Measurements from ENCODE around the gene FBXW8. TPM values are rescaled to one million over a fixed set of nuclear protein-coding genes. Genes with fewer than 3 reads are reported as not detected.

FBXW8 gene
- total RNA-seq, 1 donor from 2014 or later, result 16.4 TPM

GRCh38 chr12:117036046-117036445, 125.3 kb downstream of the FBXW8 start:
- H3K4me1 ChIP-seq, result no peaks in the 10 kb centered on the region
- H3K27ac ChIP-seq, result no peak overlapping the region
- H3K4me3 ChIP-seq, result no peak overlapping the region
- no peaks in the 10 kb centered on the region for H3K36me3 ChIP-seq
- TF ChIP-seq, protein P1, sequence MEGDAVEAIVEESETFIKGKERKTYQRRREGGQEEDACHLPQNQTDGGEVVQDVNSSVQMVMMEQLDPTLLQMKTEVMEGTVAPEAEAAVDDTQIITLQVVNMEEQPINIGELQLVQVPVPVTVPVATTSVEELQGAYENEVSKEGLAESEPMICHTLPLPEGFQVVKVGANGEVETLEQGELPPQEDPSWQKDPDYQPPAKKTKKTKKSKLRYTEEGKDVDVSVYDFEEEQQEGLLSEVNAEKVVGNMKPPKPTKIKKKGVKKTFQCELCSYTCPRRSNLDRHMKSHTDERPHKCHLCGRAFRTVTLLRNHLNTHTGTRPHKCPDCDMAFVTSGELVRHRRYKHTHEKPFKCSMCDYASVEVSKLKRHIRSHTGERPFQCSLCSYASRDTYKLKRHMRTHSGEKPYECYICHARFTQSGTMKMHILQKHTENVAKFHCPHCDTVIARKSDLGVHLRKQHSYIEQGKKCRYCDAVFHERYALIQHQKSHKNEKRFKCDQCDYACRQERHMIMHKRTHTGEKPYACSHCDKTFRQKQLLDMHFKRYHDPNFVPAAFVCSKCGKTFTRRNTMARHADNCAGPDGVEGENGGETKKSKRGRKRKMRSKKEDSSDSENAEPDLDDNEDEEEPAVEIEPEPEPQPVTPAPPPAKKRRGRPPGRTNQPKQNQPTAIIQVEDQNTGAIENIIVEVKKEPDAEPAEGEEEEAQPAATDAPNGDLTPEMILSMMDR (IDR thresholded peaks at IDR 0.05), result no peak
- no peaks in the 10 kb centered on the region for H3K9me3 ChIP-seq
- ATAC-seq, result no peak
- H3K27me3 ChIP-seq (ENCODE audit: low read depth), result peaks cover 28% of the 10 kb centered on the region
- intact Hi-C loops (cut with DNase I), result no loop called here
- DNase-seq, result no peak

DNA sequence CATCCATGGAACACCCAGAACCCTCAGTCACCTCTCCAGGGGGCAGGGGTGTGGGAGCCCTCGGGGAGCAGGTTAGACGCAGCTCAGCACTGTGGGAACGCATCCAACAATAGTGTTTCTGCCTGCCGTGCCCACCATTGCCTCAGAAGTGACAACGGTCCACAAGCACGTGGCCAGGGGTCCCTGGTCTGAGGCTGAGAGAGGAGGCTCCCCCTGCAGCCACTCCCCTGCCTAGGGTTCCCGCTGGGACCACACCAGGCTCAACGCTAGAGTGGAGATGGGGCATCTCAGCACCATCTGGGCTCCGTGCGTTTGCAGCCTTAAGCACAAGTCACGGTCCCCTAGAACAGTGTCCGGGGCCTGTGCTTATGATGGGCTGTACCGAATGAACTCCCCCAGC, 125.8 kb downstream of the FBXW8 start:
- ATAC-seq (no peak), DNase-seq (no peak)
- TF ChIP-seq, protein P1 (IDR thresholded peaks at IDR 0.05), result no peak
- Histone ChIP-seq H3K27ac (no peak overlapping the region), H3K27me3 (ENCODE audit: low read depth) (peaks cover 28% of the 10 kb centered on the region), H3K4me3 (no peak overlapping the region), H3K36me3 (no peaks in the 10 kb centered on the region), H3K9me3 (no peaks in the 10 kb centered on the region), H3K4me1 (no peaks in the 10 kb centered on the region)
- intact Hi-C loops (cut with DNase I), result no loop called here

DNA sequence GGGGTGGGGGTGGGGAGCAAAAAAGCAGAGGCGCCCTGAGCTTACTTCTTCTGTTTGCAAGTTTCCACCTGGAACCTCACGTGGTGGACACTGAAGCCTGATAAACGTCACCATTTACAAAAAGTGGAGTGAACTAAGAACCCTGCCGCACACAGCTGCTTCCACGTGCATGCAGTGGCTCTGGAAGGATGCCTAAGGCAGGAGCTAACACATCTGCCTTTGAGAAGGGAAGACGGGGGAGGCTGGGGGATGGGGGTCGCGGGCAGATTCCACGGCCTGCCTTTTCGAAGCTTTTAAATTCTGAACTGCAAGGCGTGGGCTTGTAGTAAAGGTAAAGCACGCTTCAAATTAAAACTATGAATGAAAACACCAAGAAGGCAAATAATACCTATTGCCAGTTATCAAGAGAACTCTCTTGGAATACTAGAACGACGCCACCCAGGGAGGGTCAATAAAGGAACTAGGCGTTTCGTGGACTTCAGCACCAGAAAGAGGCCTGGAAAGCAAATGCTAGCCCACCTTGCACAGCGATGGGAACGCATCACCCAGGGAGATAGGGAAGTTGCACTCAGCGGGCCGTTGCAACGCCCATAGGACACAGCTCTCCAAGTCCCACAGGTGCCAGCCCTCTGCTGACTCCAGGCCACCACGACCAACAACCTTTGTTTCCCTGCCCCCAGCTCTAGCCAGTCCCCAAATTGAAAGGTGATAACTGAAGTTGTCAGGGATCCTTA, 126.7 kb downstream of the FBXW8 start:
- no peak for ATAC-seq
- no peaks in the 10 kb centered on the region for H3K9me3 ChIP-seq
- peaks cover 28% of the 10 kb centered on the region for H3K27me3 ChIP-seq (ENCODE audit: low read depth)
- intact Hi-C loops (cut with DNase I), result no loop called here
- no peaks in the 10 kb centered on the region for H3K36me3 ChIP-seq
- TF ChIP-seq, protein P1 (IDR thresholded peaks at IDR 0.05), result no peak
- H3K4me1 ChIP-seq, result no peaks in the 10 kb centered on the region
- H3K4me3 ChIP-seq, result no peak overlapping the region
- H3K27ac ChIP-seq, result no peak overlapping the region
- DNase-seq, result no peak

GRCh38 chr12:117038023-117038680, 127.4 kb downstream of the FBXW8 start:
- peaks cover 28% of the 10 kb centered on the region for H3K27me3 ChIP-seq (ENCODE audit: low read depth)
- H3K4me1 ChIP-seq, result no peaks in the 10 kb centered on the region
- H3K9me3 ChIP-seq, result no peaks in the 10 kb centered on the region
- H3K4me3 ChIP-seq, result no peak overlapping the region
- no peak for DNase-seq
- no peaks in the 10 kb centered on the region for H3K36me3 ChIP-seq
- H3K27ac ChIP-seq, result no peak overlapping the region
- intact Hi-C loops (cut with DNase I), result no loop called here
- ATAC-seq, result no peak
- TF ChIP-seq, protein P1 (IDR thresholded peaks at IDR 0.05), result no peak

DNA sequence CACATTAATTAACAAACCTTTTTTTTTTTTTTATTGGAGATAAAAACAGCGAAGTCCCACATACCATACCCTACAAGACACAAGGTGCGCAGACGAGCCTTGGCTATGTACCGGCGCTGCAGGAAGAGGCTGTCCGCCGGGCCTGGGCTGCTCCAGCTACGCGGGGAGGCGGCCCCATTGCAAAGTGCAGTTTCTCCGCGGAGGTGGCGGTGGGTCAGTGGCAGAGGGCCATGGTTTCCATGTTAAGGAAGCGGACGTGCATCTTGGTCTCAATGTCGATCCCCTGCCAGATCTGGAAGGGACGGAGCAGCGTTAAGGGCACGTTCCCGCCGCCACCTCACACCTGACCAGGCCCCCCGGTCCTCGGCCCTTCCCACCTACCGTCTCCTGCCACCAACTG, 128.2 kb downstream of the FBXW8 start:
- Histone ChIP-seq H3K4me1 (no peaks in the 10 kb centered on the region), H3K9me3 (no peaks in the 10 kb centered on the region), H3K27me3 (ENCODE audit: low read depth) (peaks cover 25% of the 10 kb centered on the region), H3K36me3 (no peaks in the 10 kb centered on the region), H3K4me3 (no peak overlapping the region), H3K27ac (no peak overlapping the region)
- DNase-seq, result no peak
- intact Hi-C loops (cut with DNase I), result no loop called here
- TF ChIP-seq, protein P1 (IDR thresholded peaks at IDR 0.05), result no peak
- ATAC-seq, result no peak
